ENCODE measurements around the gene BPHL. TPM values are rescaled to one million over a fixed set of nuclear protein-coding genes. Genes with fewer than 3 reads are reported as not detected.
A peak's percentile ranks its signal among the peaks of the same experiment; 100 is the strongest.
"Not testable (repeated sequence)": the region's sequence is repeated elsewhere in the genome, so short reads cannot be mapped to it uniquely, and the experiment has no call there.

Gene BPHL
- total and polyA plus RNA-seq, 4 donors: 6.0 to 14.9 (median 13.0) TPM

- TF ChIP-seq CTCF (IDR thresholded peaks at IDR 0.05; ENCODE audit: control extremely low read depth, extremely low read depth): no peak
- Histone ChIP-seq H3K9me3 (ENCODE audit: control insufficient read depth in 4 of 4, insufficient read depth in 3 of 4, low read length in 3 of 4) (no peaks in the 10 kb centered on the region), H3K4me1 (ENCODE audit: control insufficient read depth in 5 of 5, insufficient read depth in 5 of 5, low read length in 5 of 5) (no peaks in the 10 kb centered on the region), H3K36me3 (ENCODE audit: control insufficient read depth in 4 of 4, insufficient read depth in 4 of 4, low read length in 4 of 4) (no peaks in the 10 kb centered on the region), H3K27me3 (ENCODE audit: control insufficient read depth in 3 of 3, insufficient read depth in 3 of 3, low read length in 2 of 3) (no peaks in the 10 kb centered on the region), H3K4me3 (no peak overlapping the region), H3K9ac (ENCODE audit: insufficient read depth in 1 of 2, low read length in 2 of 2) (no peak overlapping the region), H3K27ac (ENCODE audit: low read depth in 1 of 2, low read length in 1 of 2) (no peak overlapping the region)
- DNase-seq (no peak), ATAC-seq (ENCODE audit: insufficient read depth, low FRiP score) (no peak)
- 70 to 80% methylated on average over 2 of the region's 2 CpGs for WGBS, 2 donors
These were observed 62.6 kb downstream of the BPHL start for GRCh38 chr6:3181105-3181504.

- Histone ChIP-seq H3K36me3 (ENCODE audit: control insufficient read depth in 4 of 4, insufficient read depth in 4 of 4, low read length in 4 of 4) (no peaks in the 10 kb centered on the region), H3K4me1 (ENCODE audit: control insufficient read depth in 5 of 5, insufficient read depth in 5 of 5, low read length in 5 of 5) (no peaks in the 10 kb centered on the region), H3K27me3 (ENCODE audit: control insufficient read depth in 3 of 3, insufficient read depth in 3 of 3, low read length in 2 of 3) (no peaks in the 10 kb centered on the region), H3K9me3 (ENCODE audit: control insufficient read depth in 4 of 4, insufficient read depth in 3 of 4, low read length in 3 of 4) (no peaks in the 10 kb centered on the region), H3K9ac (ENCODE audit: insufficient read depth in 1 of 2, low read length in 2 of 2) (no peak overlapping the region), H3K4me3 (no peak overlapping the region), H3K27ac (ENCODE audit: low read depth in 1 of 2, low read length in 1 of 2) (no peak overlapping the region)
- no peak for TF ChIP-seq CTCF (IDR thresholded peaks at IDR 0.05; ENCODE audit: control extremely low read depth, extremely low read depth)
- 72 to 79% methylated on average over 4 of the region's 4 CpGs for WGBS, 2 donors
- no peak for ATAC-seq (ENCODE audit: insufficient read depth, low FRiP score)
- DNase-seq: peak in 2 of 3 donors; percentile 14 to 36
These were observed 64.6 kb downstream of the BPHL start for GRCh38 chr6:3183066-3183465.

GRCh38 chr6:3186974-3187382, 68.5 kb downstream of the BPHL start:
- no peaks in the 10 kb centered on the region for H3K27me3 ChIP-seq (ENCODE audit: control insufficient read depth in 3 of 3, insufficient read depth in 3 of 3, low read length in 2 of 3)
- no peak overlapping the region for H3K4me3 ChIP-seq
- ATAC-seq (ENCODE audit: insufficient read depth, low FRiP score) (no peak), DNase-seq (no peak)
- TF ChIP-seq CTCF (IDR thresholded peaks at IDR 0.05; ENCODE audit: control extremely low read depth, extremely low read depth): no peak
- H3K9me3 ChIP-seq (ENCODE audit: control insufficient read depth in 4 of 4, insufficient read depth in 3 of 4, low read length in 3 of 4): no peaks in the 10 kb centered on the region
- H3K27ac ChIP-seq (ENCODE audit: low read depth in 1 of 2, low read length in 1 of 2): no peak overlapping the region
- no peaks in the 10 kb centered on the region for H3K36me3 ChIP-seq (ENCODE audit: control insufficient read depth in 4 of 4, insufficient read depth in 4 of 4, low read length in 4 of 4)
- no peaks in the 10 kb centered on the region for H3K4me1 ChIP-seq (ENCODE audit: control insufficient read depth in 5 of 5, insufficient read depth in 5 of 5, low read length in 5 of 5)
- no peak overlapping the region for H3K9ac ChIP-seq (ENCODE audit: insufficient read depth in 1 of 2, low read length in 2 of 2)
- 94 to 96% methylated on average over 3 of the region's 3 CpGs for WGBS, 2 donors

- no peaks in the 10 kb centered on the region for H3K9me3 ChIP-seq (ENCODE audit: control insufficient read depth in 4 of 4, insufficient read depth in 3 of 4, low read length in 3 of 4)
- H3K4me1 ChIP-seq (ENCODE audit: control insufficient read depth in 5 of 5, insufficient read depth in 5 of 5, low read length in 5 of 5): no peaks in the 10 kb centered on the region
- no peak overlapping the region for H3K27ac ChIP-seq (ENCODE audit: low read depth in 1 of 2, low read length in 1 of 2)
- DNase-seq (no peak), ATAC-seq (ENCODE audit: insufficient read depth, low FRiP score) (no peak)
- 88 to 93% methylated on average over 7 of the region's 7 CpGs for WGBS, 2 donors
- no peaks in the 10 kb centered on the region for H3K27me3 ChIP-seq (ENCODE audit: control insufficient read depth in 3 of 3, insufficient read depth in 3 of 3, low read length in 2 of 3)
- no peak for TF ChIP-seq CTCF (IDR thresholded peaks at IDR 0.05; ENCODE audit: control extremely low read depth, extremely low read depth)
- no peak overlapping the region for H3K9ac ChIP-seq (ENCODE audit: insufficient read depth in 1 of 2, low read length in 2 of 2)
- no peak overlapping the region for H3K4me3 ChIP-seq
- H3K36me3 ChIP-seq (ENCODE audit: control insufficient read depth in 4 of 4, insufficient read depth in 4 of 4, low read length in 4 of 4): no peaks in the 10 kb centered on the region
These were observed 69.8 kb downstream of the BPHL start for GRCh38 chr6:3188262-3188661.

- not testable (repeated sequence) for H3K36me3 ChIP-seq (ENCODE audit: control insufficient read depth in 4 of 4, insufficient read depth in 4 of 4, low read length in 4 of 4); ATAC-seq (ENCODE audit: insufficient read depth, low FRiP score); H3K27me3 ChIP-seq (ENCODE audit: control insufficient read depth in 3 of 3, insufficient read depth in 3 of 3, low read length in 2 of 3); H3K4me1 ChIP-seq (ENCODE audit: control insufficient read depth in 5 of 5, insufficient read depth in 5 of 5, low read length in 5 of 5); H3K9ac ChIP-seq (ENCODE audit: insufficient read depth in 1 of 2, low read length in 2 of 2); H3K4me3 ChIP-seq; H3K27ac ChIP-seq (ENCODE audit: low read depth in 1 of 2, low read length in 1 of 2); DNase-seq; H3K9me3 ChIP-seq (ENCODE audit: control insufficient read depth in 4 of 4, insufficient read depth in 3 of 4, low read length in 3 of 4)
- 96 to 97% methylated on average over 10 of the region's 10 CpGs for WGBS, 2 donors
These were observed 70.7 kb downstream of the BPHL start for GRCh38 chr6:3189192-3189591.

Data from lung (tissue), 12 donors.